HepG2 (cell line): Measurements from ENCODE around the gene TET3. TPM values are rescaled to one million over a fixed set of nuclear protein-coding genes. Genes with fewer than 3 reads are reported as not detected.
A peak's percentile ranks its signal among the peaks of the same experiment; 100 is the strongest.

ENCODE experiments used
- ADNP ChIP-seq: sonication (generic); formaldehyde crosslinking; IDR thresholded peaks from 2 replicates; pipeline ENCODE4 v1.4.0; 2020; ENCODE audit warnings: missing genetic modification reagents
- ELF1 ChIP-seq: sonication (generic); formaldehyde crosslinking; IDR thresholded peaks from 2 replicates; pipeline ENCODE4 v1.4.0; 2020; ENCODE audit warnings: missing genetic modification reagents
- EZH2 ChIP-seq: conservative IDR thresholded peaks from 2 replicates; pipeline ENCODE4 v1.6.1; 2012; ENCODE audit warnings: mild to moderate bottlenecking, low read depth, low read length, moderate library complexity
- GATA4 ChIP-seq: sonication (generic); IDR thresholded peaks from 2 replicates; pipeline ENCODE4 v1.6.1; 2016; ENCODE audit warnings: antibody characterized with exemption, low read depth, borderline replicate concordance
- HNRNPH1 ChIP-seq: fragments of 200-400 bp; formaldehyde crosslinking; optimal IDR thresholded peaks from 2 replicates; pipeline ENCODE3; 2017; ENCODE audit warnings: mild to moderate bottlenecking, low read depth, low read length
- PHF8 ChIP-seq: sonication (generic); formaldehyde crosslinking; IDR thresholded peaks from 2 replicates; pipeline ENCODE4 v1.5.0; 2020; ENCODE audit warnings: missing genetic modification reagents
- POLR2A ChIP-seq, 2 experiments: IDR thresholded peaks; 2 replicates each; pipeline ENCODE4 v1.6.1; 2011; ENCODE audit warnings: low read depth in 2 of 2, low read length in 2 of 2, mild to moderate bottlenecking in 1 of 2, moderate library complexity in 1 of 2; ENCODE audit not compliant: insufficient read depth in 1 of 2
- TEAD3 ChIP-seq: optimal IDR thresholded peaks from 2 replicates; pipeline ENCODE3; 2016; ENCODE audit warnings: borderline replicate concordance
- UBTF ChIP-seq: sonication (generic); formaldehyde crosslinking; IDR thresholded peaks from 2 replicates; pipeline ENCODE4 v1.4.0; 2020; ENCODE audit warnings: mild to moderate bottlenecking, missing genetic modification reagents
- ZNF260 ChIP-seq: sonication (generic); formaldehyde crosslinking; IDR thresholded peaks from 2 replicates; pipeline ENCODE4 v1.4.0; 2020; ENCODE audit warnings: missing genetic modification reagents, low read depth, mild to moderate bottlenecking, borderline replicate concordance
- ZNF883 ChIP-seq: sonication (generic); formaldehyde crosslinking; IDR thresholded peaks from 2 replicates; pipeline ENCODE4 v1.5.1; 2020; ENCODE audit warnings: mild to moderate bottlenecking, missing genetic modification reagents; ENCODE audit errors: not compliant biosample characterization
- ZSCAN9 ChIP-seq: IDR thresholded peaks from 2 replicates; pipeline ENCODE4 v1.6.1; 2016; ENCODE audit warnings: borderline replicate concordance
- ZZZ3 ChIP-seq: sonication (generic); formaldehyde crosslinking; IDR thresholded peaks from 2 replicates; pipeline ENCODE4 v1.4.0; 2020; ENCODE audit warnings: missing genetic modification reagents, mild to moderate bottlenecking, borderline replicate concordance
- polyA plus RNA-seq, 8 experiments: library from polyadenylated mRNA; depleted of rRNA in 3 of 8; stranded (reverse) in 7 of 8; unstranded in 1 of 8; fragments of >200 nt; fragmentation: Illumina TruSeq in 4 of 8; extraction: Trizol in 4 of 8; gene quantifications; 2 replicates each; pipeline versions ENCODE4 v1.2.1 to v1.2.3, GENCODE V29; 2011 to 2016; ENCODE audit warnings: low read depth in 4 of 8, missing spikeins in 1 of 8, mixed read lengths in 1 of 8; ENCODE audit not compliant: insufficient read depth in 1 of 8
- total RNA-seq, 5 experiments: library from RNA; depleted of rRNA; stranded (reverse); fragments of >200 nt; fragmentation: Illumina TruSeq; extraction: Trizol; gene quantifications; 2 replicates each; pipeline ENCODE4 v1.2.3, GENCODE V29; 2016; ENCODE audit warnings: low read depth in 1 of 5

The TET3 gene
- total and polyA plus RNA-seq, 2 of the 13 experiments (the other 11 are each of a cell fraction or from before 2014, with no cell fraction given), result 4.3 to 6.8 TPM

GRCh38 chr2:73982140-73982617 lies 2.5 kb upstream of the TET3 start (continued):
- TF ChIP-seq ZNF260 (CRISPR knock-in tag), result no peak
- TF ChIP-seq TEAD3 (CRISPR knock-in tag), result no peak
- no peak for TF ChIP-seq EZH2
- no peak for TF ChIP-seq ZNF883 (CRISPR knock-in tag)
- TF ChIP-seq ELF1 (CRISPR knock-in tag), result no peak
- no peak for TF ChIP-seq ZZZ3
- peak; percentile 9; the same call in 1 of the 2 replicates for TF ChIP-seq PHF8
- peak in 1 of 2 experiments; percentile 41; a peak in 1 of 4 replicates for TF ChIP-seq POLR2A (IDR thresholded peaks at IDR 0.05; ENCODE audit: insufficient read depth in 1 of 2, low read depth in 2 of 2, low read length in 2 of 2)
- TF ChIP-seq GATA4, result no peak
- TF ChIP-seq HNRNPH1, result no peak
- no peak for TF ChIP-seq ZSCAN9 (CRISPR knock-in tag)
- 0 out of 2 replicates have a peak, but pooled peaks have one; percentile 28 for TF ChIP-seq UBTF (CRISPR knock-in tag)
- no peak for TF ChIP-seq ADNP (CRISPR knock-in tag)
